HepG2 (cell line): ENCODE data around the gene CEP78. TPM values are rescaled to one million over a fixed set of nuclear protein-coding genes. Genes with fewer than 3 reads are reported as not detected.

Experiments used
- ATF4 ChIP-seq, 2 experiments: fragments of 450-650 bp in 1 of 2; sonication (generic) in 1 of 2; formaldehyde crosslinking; IDR thresholded peaks; 2 replicates each; pipeline versions ENCODE4 v1.5.0 to v1.8.0; 2020 to 2022; ENCODE audit warnings: mild to moderate bottlenecking in 1 of 2, missing genetic modification reagents in 1 of 2
- FOXA3 ChIP-seq: IDR thresholded peaks from 2 replicates; pipeline ENCODE4 v1.6.1; 2016; ENCODE audit warnings: missing genetic modification reagents, missing compliant biosample characterization
- HNF1A ChIP-seq, 2 experiments: sonication (generic) in 1 of 2; formaldehyde crosslinking in 1 of 2; IDR thresholded peaks; 2 replicates each; pipeline versions ENCODE4 v1.4.0 to v1.6.1; 2016 to 2020; ENCODE audit warnings: borderline replicate concordance in 1 of 2, low read depth in 1 of 2, mild to moderate bottlenecking in 1 of 2, missing genetic modification reagents in 1 of 2
- HNRNPUL1 ChIP-seq: fragments of 200-400 bp; formaldehyde crosslinking; IDR thresholded peaks from 2 replicates; pipeline ENCODE4 v1.6.1; 2017; ENCODE audit warnings: low read depth, mild to moderate bottlenecking, low read length, moderate library complexity
- HOXA3 ChIP-seq: sonication (generic); formaldehyde crosslinking; IDR thresholded peaks from 2 replicates; pipeline ENCODE4 v1.5.0; 2020; ENCODE audit warnings: missing genetic modification reagents
- KDM5A ChIP-seq: fragments of 200-600 bp; sonication (generic); IDR thresholded peaks from 2 replicates; pipeline ENCODE4 v1.7.0; 2018; ENCODE audit warnings: antibody characterized with exemption, mild to moderate bottlenecking, low read length, borderline replicate concordance
- KDM5B ChIP-seq: sonication (generic); formaldehyde crosslinking; IDR thresholded peaks from 2 replicates; pipeline ENCODE4 v1.4.0; 2020; ENCODE audit warnings: missing genetic modification reagents, mild to moderate bottlenecking, borderline replicate concordance
- PAX8 ChIP-seq: sonication (generic); formaldehyde crosslinking; IDR thresholded peaks from 2 replicates; pipeline ENCODE4 v1.8.0; 2022; ENCODE audit warnings: mild to moderate bottlenecking, missing genetic modification reagents, borderline replicate concordance
- SSRP1 ChIP-seq: IDR thresholded peaks from 2 replicates; pipeline ENCODE4 v1.6.1; 2016; ENCODE audit warnings: control low read depth
- TRIM24 ChIP-seq: sonication (generic); formaldehyde crosslinking; IDR thresholded peaks from 2 replicates; pipeline ENCODE4 v1.8.0; 2022; ENCODE audit warnings: mild to moderate bottlenecking, missing genetic modification reagents
- YEATS2 ChIP-seq: sonication (generic); formaldehyde crosslinking; IDR thresholded peaks from 2 replicates; pipeline ENCODE4 v1.4.0; 2020; ENCODE audit warnings: missing genetic modification reagents, borderline replicate concordance
- ZBTB34 ChIP-seq: sonication (generic); formaldehyde crosslinking; IDR thresholded peaks from 2 replicates; pipeline ENCODE4 v1.8.0; 2022; ENCODE audit warnings: mild to moderate bottlenecking, missing genetic modification reagents
- ZHX1 ChIP-seq: sonication (generic); formaldehyde crosslinking; IDR thresholded peaks from 2 replicates; pipeline ENCODE4 v1.8.1; 2022; ENCODE audit warnings: low read depth, mild to moderate bottlenecking, missing genetic modification reagents
- ZNF281 ChIP-seq: sonication (generic); formaldehyde crosslinking; IDR thresholded peaks from 2 replicates; pipeline ENCODE4 v1.4.0; 2020; ENCODE audit warnings: missing genetic modification reagents, borderline replicate concordance
- ZNF75D ChIP-seq: sonication (generic); formaldehyde crosslinking; IDR thresholded peaks from 2 replicates; pipeline ENCODE4 v1.8.1; 2023; ENCODE audit warnings: missing genetic modification reagents, mild to moderate bottlenecking, borderline replicate concordance
- polyA plus RNA-seq, 8 experiments: library from polyadenylated mRNA; depleted of rRNA in 3 of 8; stranded (reverse) in 7 of 8; unstranded in 1 of 8; fragments of >200 nt; fragmentation: Illumina TruSeq in 4 of 8; extraction: Trizol in 4 of 8; gene quantifications; 2 replicates each; pipeline versions ENCODE4 v1.2.1 to v1.2.3, GENCODE V29; 2011 to 2016; ENCODE audit warnings: low read depth in 4 of 8, missing spikeins in 1 of 8, mixed read lengths in 1 of 8; ENCODE audit not compliant: insufficient read depth in 1 of 8
- total RNA-seq, 5 experiments: library from RNA; depleted of rRNA; stranded (reverse); fragments of >200 nt; fragmentation: Illumina TruSeq; extraction: Trizol; gene quantifications; 2 replicates each; pipeline ENCODE4 v1.2.3, GENCODE V29; 2016; ENCODE audit warnings: low read depth in 1 of 5

Gene CEP78
- total and polyA plus RNA-seq, 2 of the 13 experiments (the other 11 are each of a cell fraction or from before 2014, with no cell fraction given), result 5.1 to 30.8 TPM

GRCh38 chr9:78235762-78236550, at the start of gene CEP78 (continued):
- TF ChIP-seq ZHX1 (CRISPR knock-in tag) (no peak), HNF1A (IDR thresholded peaks at IDR 0.05; ENCODE audit: low read depth) (no peak), HNF1A (CRISPR knock-in tag; IDR thresholded peaks at IDR 0.05; ENCODE audit: borderline replicate concordance) (peak; percentile 57; the same call in 1 of the 2 replicates), ZNF75D (CRISPR knock-in tag) (no peak), HOXA3 (peak; percentile 92), KDM5B (peak; percentile 95), ZNF281 (0 out of 2 replicates have a peak, but pooled peaks have one; percentile 14), HNRNPUL1 (no peak), YEATS2 (CRISPR knock-in tag) (peak; percentile 92), TRIM24 (CRISPR knock-in tag) (no peak), ATF4 (CRISPR knock-in tag; IDR thresholded peaks at IDR 0.05) (peak in 1 of 2 experiments; percentile 60; a peak in 2 of 4 replicates), FOXA3 (CRISPR knock-in tag) (peak; percentile 44; the same call in 1 of the 2 replicates), SSRP1 (CRISPR knock-in tag) (no peak), ZBTB34 (CRISPR knock-in tag) (no peak), PAX8 (CRISPR knock-in tag) (no peak), KDM5A (peak; percentile 50; the same call in 1 of the 2 replicates)
